Measurements from ENCODE around the gene SOX6.

DNA sequence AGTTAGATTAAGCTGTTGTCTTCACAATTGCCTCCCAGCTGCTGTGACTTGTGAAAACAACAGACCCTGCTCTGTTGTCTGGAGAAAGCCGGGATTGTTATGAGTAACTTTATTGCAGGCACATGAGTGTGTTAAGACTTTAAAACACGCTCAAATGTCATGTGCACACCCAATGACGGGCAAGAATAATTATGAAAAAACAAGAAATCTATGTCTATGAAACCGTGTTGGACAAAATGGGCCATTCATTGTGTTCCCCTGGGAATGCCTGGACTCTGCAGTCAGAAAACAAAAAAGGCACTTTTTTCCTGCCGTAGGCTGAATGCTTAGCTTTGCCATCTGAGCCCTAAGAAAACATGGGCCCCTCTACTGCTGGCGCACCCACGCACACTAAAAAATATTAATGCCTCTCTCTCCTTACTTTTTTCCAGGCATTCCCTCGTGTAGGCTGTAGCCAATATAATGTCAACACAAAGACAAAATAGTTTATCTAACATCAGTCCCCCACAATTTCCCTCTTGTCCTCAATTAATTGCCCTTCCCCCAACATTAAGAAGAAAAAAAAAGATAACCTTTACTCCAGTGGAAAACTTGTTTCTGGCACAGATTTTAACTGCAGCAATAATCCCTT lies 207.9 kb downstream of the SOX6 start:
- TF ChIP-seq EZH2 (optimal IDR thresholded peaks at IDR 0.05; ENCODE audit: low read depth, low read length): no peak
- TF ChIP-seq, protein P1, sequence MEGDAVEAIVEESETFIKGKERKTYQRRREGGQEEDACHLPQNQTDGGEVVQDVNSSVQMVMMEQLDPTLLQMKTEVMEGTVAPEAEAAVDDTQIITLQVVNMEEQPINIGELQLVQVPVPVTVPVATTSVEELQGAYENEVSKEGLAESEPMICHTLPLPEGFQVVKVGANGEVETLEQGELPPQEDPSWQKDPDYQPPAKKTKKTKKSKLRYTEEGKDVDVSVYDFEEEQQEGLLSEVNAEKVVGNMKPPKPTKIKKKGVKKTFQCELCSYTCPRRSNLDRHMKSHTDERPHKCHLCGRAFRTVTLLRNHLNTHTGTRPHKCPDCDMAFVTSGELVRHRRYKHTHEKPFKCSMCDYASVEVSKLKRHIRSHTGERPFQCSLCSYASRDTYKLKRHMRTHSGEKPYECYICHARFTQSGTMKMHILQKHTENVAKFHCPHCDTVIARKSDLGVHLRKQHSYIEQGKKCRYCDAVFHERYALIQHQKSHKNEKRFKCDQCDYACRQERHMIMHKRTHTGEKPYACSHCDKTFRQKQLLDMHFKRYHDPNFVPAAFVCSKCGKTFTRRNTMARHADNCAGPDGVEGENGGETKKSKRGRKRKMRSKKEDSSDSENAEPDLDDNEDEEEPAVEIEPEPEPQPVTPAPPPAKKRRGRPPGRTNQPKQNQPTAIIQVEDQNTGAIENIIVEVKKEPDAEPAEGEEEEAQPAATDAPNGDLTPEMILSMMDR (IDR thresholded peaks at IDR 0.05; ENCODE audit: low read length): no peak

All from MM.1S (cell line).